Mammary epithelial cell (primary cell): ENCODE measurements around the gene SHKBP1.

ENCODE experiments used
- CTCF ChIP-seq, 2 donors: IDR thresholded peaks in 1 of 2; conservative IDR thresholded peaks in 1 of 2; 2 replicates each; pipeline ENCODE4 v1.5.1; 2011 to 2012; ENCODE audit warnings: inconsistent platforms in 2 of 2, low read length in 2 of 2, mild to moderate bottlenecking in 2 of 2, control low read depth in 1 of 2, low read depth in 1 of 2; ENCODE audit not compliant: insufficient read depth in 1 of 2; ENCODE audit errors: extremely low read depth in 1 of 2
- EZH2 ChIP-seq: IDR thresholded peaks from 2 replicates; pipeline ENCODE4 v1.6.1; 2012; ENCODE audit warnings: low read length, inconsistent platforms, borderline replicate concordance

GRCh38 chr19:40629346-40629745 lies 52.7 kb downstream of the SHKBP1 start:
- TF ChIP-seq CTCF (conservative IDR thresholded peaks at IDR 0.05 in 1 of 2, IDR thresholded peaks at IDR 0.05 in 1 of 2; ENCODE audit: extremely low read depth in 1 of 2, insufficient read depth in 1 of 2, low read depth in 1 of 2, low read length in 2 of 2) (no peak), EZH2 (no peak)
